GM19463 (cell line): ENCODE results near the gene RORB.

ENCODE experiments used
- ATAC-seq: cut with Tn5 transposase; IDR thresholded peaks from one replicate; pipeline ENCODE4 v1.9.1; 2021; ENCODE audit warnings: mild to moderate bottlenecking, moderate library complexity; ENCODE audit not compliant: unreplicated experiment

RORB gene

DNA sequence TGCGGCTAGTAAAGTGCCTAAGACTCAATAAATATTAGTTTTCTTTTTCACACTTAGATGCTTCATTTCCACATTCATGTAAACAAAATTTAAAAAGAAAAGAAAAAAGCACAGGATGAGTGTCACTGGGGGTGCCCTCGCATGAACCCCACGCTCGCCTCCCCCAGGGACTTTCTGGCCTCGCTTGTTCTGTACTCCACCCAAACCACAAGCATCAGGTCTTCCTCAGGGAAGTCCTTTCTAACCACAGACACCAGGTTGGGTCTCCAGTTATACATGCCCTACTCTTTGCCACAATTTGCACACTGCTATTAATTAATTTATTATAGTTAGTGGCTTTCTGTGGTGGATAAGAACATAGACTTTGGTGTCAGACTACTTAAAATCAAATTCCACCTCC is 92.4 kb downstream of the RORB start:
- ATAC-seq, result peak; percentile 82

DNA sequence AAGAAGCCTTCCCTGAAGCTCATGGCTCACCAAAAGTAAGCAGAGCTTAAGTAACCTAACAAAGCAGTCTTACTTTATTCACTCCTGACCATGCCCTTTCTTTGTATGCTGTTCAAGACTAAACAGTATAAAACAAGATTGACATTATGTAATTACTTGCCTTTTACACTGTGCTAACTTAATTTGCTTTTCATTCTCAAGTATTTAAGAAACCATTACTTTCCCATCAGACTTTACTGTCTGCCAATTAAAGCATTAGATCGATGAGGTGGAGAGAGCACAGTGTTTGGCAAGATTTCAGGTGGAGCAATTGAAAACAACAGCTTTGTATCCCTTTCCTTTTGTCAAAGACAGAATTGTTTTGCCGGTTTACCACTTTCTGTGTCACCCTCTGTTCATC is 98.2 kb downstream of the RORB start:
- no peak for ATAC-seq

DNA sequence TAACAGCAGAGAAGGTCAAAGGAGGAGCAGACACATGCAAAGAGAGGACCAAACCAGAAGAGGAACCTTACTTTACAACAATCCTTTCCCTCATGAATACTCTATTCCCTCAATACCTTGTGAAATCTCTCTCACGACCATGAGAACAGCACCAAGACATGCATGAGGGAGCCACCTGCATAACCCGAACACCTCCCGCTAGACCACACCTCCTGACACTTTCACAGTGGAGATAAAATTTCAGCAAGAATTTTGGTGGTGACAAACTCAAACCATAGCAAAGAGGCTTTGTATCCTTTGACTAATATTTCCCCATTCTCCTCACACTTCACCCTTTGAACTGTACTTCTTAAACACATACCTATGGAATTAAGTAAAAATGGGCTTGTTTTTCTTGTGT is 101.7 kb downstream of the RORB start:
- ATAC-seq, result no peak

DNA sequence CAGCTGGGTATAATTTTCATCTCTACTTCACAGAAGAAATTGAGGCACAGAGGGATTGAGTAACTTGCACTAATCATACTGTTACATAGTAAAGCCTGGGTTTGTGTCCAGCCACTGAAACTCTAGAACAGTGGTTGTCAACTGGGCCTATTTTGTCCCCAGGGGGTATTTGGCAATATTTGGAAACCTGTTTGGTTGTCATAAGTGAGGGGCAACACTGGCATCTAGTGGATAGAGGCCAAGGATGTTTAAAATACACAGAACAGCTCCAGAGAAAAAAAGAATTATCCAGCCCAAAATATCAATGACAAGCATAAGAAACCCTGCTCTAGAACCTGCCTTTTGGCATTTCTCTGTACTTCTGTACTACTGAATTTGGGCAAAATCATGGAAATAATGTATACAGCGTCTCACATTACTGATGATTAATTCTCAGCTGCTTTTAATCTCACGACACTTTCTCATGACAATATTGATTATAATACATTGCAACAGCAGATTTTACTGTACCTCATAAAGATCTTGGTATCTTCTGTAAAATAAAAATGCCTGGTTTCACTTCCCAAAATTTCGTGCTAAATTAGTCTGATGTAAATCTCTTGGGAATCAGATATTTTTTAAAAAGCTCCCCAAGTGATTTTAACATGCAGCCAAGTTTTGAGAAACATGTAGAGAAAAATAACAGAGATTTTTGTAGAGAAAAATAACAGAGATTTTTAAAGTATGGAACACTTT is 112.7 kb downstream of the RORB start:
- ATAC-seq, result peak; percentile 50

DNA sequence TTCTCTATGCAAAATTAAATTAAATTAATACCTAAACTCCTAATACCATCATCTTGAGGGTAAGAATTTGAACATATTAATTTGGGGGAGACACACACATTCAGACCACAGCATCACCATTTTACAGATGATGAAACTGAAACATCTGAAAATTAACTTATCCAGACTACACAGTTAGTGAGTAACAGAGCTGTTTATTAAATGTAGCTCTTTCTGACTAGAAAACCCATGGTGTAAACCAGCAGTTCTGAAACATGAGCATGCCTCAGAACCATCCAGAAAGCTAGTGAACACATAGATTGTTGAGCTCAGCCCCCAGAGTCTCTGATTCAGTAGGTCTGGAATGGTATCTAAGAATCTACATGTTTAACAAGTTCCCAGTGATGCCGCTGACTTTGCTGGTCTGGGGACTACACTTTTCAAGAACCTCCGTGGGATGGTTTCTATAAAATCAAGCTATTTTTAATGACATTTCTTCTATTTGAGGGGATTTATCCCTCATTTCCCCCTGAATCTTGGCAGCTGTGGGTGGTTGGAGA is 113.5 kb downstream of the RORB start:
- peak; percentile 47 for ATAC-seq

DNA sequence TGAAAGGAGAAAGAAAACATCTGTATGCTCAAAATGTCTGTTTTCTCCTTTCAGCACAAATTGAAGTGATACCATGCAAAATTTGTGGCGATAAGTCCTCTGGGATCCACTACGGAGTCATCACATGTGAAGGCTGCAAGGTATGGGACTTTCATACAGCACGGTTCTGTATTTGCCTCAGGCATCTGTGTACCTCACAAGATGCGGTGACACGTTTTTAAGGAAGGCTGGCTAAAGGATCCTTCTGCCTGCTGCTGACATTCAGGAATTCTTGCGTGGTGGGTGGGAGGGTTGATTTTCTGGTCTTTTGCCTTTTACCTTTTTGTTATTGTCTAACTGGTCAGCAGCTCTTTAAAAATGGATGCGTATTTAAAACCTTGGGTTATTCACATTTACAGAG is 133.1 kb downstream of the RORB start:
- no peak for ATAC-seq

DNA sequence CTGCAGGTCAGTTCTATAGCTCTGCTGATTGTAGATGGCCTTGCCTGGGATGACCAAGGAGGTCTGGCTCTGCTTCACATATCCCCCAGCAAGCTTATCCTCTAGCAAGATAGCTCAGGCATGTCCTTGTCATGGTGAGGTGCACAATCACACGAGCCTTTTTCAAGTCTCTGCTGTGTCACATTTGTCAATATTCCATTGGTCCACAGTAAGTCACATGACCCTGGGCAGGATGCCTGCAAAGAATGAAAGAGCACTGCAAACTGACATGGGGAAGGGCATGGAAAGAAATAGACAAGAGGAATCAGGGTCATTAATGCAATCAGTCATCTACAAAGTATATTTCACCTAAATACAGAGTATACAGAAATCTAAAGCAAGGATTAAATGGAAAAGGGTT is 142.0 kb downstream of the RORB start:
- ATAC-seq, result no peak

DNA sequence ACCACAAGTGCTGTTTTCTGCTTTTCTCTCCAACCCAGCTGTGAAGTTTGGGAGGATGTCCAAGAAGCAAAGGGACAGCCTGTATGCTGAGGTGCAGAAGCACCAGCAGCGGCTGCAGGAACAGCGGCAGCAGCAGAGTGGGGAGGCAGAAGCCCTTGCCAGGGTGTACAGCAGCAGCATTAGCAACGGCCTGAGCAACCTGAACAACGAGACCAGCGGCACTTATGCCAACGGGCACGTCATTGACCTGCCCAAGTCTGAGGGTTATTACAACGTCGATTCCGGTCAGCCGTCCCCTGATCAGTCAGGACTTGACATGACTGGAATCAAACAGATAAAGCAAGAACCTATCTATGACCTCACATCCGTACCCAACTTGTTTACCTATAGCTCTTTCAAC is 145.2 kb downstream of the RORB start:
- ATAC-seq, result no peak

DNA sequence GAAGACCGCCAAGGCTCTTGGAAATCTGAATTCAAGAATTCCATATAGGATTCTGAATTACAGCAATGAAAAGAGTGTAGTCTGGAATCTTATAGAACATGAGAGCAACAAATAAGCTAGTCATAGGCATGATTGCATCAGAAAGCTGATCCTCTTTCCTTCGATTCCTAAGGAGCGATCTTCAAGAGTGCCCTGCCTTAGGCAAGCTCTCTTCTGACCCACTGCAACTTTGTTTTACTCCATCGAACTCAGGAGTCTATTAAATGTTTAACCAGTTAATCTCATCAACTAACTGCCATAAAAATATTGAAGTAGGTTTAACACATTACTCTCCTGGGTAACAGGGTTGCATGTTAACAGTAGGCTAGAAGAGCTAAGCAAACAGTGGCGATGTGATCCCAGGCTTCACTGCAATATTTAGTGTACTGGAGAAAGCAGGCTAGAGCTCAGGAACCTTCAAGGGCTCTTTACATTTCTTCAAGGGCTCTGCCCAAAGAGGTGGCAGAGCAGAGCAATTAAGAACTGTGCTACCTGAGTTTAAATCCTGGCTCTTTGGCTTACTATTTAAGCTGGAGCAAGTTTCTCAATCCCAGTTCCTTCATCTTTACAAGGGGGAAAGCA is 146.3 kb downstream of the RORB start:
- no peak for ATAC-seq

DNA sequence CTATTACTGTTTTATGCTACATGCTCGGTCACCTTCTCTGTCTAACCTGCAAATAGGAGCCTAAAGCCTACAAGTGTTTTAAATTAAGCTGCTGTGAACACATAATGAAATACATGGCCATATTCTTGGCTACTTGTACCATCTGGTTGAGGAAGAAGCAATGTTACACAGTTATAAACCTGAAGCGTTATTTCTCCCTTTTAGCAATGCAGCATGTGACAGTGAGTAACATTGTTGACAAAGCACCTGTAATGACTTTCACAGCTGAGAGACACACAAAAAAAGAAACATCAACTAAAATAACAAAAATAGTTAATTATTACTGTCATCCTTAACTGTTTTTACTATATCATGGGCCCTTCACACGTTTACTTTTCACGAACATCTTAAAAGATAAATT is 146.9 kb downstream of the RORB start:
- ATAC-seq, result no peak

DNA sequence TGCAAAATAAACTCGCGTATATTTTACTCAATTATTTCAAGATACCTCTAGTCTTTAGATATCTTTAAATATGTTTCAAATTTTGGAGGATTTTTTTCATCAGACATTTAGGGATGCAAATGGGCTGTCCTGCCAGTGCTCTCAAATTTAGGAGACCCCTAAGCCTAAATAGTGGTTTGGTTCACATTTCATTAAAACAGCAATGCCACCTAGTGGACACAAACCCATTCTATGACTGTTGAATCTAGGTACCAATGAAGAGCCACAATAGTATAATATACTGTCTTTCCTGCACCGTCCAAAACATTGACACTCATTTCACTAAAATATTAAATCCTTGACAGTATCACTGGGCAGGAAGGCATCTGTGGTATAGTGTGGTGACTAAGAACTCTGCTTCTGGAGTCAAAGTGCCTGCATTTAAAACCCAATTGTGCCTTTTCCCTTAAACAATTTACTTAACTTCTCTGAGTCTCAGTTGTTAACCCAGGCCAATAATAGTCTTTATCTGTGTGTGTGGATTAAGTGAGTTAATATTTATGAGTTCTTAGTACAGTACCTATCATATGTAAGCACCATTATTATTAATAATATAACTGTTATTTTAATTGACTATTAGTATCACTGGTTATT is 148.0 kb downstream of the RORB start:
- ATAC-seq, result no peak

DNA sequence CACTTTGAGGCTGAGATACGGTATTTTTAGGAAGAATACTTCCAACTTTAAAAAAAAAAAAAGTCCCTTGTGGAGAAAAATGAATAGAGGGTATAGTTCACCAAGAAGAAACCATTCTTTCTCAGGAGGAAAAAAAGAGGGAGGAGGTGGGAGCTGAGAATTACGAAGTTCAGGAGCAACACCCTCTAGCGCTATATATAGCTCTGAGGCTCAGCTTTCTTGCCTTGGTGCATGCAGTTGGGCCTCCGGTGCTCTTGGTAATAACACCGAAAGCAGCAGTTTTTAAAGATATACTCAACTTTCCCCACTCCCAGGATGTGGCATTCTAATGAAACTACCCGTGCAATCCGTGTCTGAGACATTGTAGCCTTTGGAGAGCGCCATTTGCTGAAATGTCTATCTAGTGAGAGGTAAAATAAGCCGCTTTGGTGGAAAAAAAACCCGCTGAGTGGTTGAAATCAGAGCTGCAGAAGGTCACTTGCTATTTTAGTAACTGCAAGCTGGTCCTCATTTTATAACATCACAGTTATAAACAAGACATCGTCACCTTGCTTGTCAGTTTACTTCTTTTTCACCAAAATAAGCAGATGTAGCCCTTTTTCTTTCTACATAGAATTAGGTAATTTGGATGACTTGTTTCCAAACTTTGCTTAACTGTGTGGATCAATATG is 156.4 kb downstream of the RORB start:
- ATAC-seq, result no peak

DNA sequence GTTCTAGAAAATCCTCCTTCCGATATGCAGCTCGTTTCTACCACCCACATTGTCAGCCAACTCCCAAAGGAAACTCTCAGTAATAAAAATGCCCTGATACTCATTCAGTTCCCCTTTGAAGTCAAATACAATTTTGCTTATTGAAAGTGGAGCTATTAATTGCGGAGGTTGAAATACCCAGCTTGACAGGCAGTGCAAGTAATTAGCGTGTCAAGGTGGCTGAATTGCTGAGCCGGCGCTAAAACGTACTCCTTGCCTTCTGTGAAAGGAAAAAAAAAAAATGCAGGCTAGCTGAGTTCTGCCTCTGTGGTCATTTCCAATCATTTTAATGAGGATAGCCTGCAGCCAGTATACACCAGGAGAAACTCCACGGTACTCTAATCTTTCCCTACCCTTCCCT is 165.5 kb downstream of the RORB start:
- ATAC-seq, result no peak

DNA sequence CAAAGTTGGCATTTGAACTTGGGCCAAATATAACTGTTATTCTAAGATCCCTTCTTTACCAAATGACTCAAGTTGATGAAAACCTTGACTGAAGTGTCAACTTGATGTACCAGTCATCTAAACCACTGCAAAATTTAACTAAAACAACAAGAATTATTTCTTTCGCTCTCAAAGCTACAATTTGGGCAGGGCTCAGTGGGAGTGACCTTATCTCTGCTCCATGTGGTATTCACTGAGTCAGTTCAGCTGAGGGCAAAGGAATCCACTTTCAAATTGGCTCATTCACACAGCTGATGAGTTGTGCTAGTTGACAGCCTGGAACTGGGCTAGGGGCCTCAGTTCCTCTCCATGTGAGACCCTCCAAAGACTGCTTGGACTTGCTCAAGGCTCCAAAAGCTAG is 166.3 kb downstream of the RORB start:
- no peak for ATAC-seq

DNA sequence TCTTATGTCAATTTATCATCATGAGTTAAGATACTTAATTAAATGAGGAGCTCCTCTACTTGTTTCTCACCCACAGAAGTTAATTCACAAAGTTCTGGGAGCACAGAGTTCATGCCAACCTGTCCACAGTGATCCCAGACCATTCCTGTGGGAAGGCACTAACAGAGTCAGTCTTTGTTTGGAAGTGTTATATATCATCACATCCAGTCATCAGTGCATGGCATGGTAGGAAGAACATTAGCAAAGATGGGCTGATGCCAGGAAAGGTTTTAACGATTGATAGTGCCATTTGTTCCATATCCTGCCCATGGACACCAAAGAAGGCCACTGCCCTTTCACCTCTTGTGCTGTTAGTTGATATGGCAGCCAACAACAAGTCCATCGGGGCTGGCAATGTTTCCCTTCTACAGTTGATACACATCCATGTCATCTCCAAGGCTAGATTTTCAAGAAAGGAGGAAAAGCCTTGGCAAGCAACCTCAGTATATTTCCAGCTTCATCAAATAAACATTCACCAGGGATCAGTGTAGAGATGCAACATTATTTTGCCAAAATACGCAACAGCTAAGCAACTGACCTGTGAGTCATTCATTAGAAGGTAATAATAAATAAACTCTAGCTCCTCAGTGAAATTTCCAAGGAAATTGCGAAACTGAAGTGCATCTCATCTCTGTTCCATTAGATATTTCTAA is 169.6 kb downstream of the RORB start:
- no peak for ATAC-seq

DNA sequence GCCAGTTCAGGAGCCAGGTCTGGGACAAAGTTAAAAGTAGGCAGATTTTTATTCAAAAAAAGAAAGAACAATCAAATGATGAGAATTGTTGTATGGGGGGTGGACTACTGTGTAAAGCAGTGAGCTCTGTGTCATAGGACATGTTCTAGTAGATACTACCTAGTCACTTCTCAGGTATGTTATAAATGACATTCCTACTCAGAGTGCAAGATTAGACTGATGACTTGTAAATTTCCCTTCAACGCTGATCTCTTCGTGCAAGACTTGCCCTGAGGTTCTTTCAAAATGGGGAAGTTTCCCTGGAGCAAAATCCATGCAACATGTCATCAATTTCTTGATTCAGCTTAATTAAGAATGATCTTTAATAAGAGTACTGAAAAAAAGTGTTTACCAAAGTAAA is 175.1 kb downstream of the RORB start:
- ATAC-seq, result no peak

DNA sequence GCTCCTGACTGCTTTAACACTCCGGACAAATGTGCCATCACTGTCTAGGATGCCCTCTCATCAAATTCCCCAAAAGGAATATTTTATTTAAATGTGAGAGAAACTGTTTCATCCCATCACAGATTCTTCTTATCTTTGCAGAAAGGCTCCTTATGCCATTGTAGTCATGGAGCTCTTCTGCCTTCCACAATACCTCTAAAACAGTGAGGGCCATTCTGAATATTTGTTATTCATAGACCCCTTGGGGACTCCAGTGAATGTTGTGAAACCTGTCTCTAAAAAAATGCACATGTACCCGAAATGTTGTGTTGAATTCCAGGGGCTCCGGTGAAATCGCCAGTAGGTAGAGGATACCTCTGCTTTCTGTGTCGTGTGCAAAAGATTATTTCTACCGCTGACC is 176.9 kb downstream of the RORB start:
- ATAC-seq, result no peak

DNA sequence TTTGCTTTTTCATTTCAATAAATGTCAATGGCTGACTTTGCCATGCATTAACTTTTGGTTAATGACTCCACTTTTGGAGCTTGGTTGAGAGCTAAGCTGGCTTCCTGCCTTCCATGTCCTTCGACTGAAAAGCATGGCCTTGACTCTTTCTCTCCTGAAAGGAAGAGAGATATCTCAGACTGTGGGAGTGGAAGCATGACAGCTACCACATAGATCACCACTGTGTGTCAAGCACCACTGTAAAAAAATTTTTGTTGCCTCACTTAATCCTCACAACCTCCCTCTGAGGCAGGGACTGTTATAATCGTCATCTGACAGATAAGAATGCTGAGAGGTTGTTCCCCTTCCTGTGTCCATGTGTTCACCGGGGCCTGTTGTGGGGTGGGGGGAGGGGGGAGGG is 184.8 kb downstream of the RORB start:
- ATAC-seq, result no peak

DNA sequence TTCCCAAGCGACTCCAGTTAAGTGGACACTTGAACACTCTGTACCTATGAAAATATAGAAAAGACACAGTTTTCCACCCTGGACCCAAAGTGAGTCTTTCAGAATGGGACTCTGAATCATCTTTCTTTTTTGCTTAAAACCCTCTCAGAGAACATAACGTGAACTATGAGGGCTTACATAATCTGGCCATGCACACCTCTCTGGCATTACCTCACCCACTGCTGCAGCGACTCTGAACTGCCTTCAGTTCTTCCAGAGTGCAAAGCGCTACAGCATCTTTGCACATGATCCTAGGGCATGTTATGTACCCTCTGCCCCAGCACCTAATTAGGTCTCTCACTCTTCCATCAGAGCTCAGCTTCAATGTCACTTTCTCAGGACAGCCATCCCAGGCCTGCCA is 186.2 kb downstream of the RORB start:
- ATAC-seq, result no peak

DNA sequence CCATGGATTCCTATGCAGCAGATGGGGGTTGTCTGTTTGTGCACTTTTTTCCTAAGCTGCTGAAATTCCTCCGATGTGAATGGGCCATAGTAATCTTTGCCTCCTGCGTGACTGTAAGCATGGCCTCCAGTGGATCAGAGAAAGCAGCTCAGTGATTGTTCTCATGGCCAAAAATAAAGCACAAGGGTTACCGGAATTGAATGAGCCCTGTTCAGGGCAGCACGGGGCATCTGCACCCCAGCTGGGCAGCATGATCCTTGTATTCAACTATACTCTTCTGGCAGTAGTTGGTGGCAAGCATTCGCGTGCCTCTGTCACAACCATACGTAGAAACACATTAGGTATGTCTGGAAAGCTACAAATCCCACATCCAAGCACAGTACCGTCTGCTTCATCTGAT is 193.9 kb downstream of the RORB start:
- ATAC-seq, result no peak

DNA sequence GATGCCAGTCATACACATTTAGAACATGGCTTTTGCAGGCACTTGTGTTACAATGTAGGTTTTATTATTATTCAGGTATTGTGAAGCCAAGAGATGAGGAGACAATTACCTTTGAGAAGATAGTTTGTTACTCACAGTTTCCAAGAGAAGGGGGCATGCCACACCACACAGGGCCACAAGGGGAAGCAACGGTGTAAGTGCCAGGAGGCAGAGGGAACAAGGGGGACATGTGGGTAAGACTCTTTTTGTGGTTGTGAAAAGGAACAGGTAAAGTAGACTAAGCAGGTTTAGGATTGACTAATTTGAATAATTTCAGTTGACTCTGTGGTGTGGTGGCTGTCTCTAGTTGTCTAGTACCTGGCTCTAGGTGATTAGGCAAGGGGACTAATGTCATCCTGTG is 199.4 kb downstream of the RORB start:
- no peak for ATAC-seq
